ENCODE measurements around the gene LMTK3.

GRCh38 chr19:48461982-48462655 lies 49.5 kb downstream of the LMTK3 start:
- TF ChIP-seq, protein P1, sequence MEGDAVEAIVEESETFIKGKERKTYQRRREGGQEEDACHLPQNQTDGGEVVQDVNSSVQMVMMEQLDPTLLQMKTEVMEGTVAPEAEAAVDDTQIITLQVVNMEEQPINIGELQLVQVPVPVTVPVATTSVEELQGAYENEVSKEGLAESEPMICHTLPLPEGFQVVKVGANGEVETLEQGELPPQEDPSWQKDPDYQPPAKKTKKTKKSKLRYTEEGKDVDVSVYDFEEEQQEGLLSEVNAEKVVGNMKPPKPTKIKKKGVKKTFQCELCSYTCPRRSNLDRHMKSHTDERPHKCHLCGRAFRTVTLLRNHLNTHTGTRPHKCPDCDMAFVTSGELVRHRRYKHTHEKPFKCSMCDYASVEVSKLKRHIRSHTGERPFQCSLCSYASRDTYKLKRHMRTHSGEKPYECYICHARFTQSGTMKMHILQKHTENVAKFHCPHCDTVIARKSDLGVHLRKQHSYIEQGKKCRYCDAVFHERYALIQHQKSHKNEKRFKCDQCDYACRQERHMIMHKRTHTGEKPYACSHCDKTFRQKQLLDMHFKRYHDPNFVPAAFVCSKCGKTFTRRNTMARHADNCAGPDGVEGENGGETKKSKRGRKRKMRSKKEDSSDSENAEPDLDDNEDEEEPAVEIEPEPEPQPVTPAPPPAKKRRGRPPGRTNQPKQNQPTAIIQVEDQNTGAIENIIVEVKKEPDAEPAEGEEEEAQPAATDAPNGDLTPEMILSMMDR (IDR thresholded peaks at IDR 0.05): no peak
- no peak for TF ChIP-seq POLR2A (IDR thresholded peaks at IDR 0.05)
- no peak for TF ChIP-seq EP300 (IDR thresholded peaks at IDR 0.05)

Measured in tibial nerve (tissue), 4 donors.